Renal pelvis (tissue), 4 donors: ENCODE data around the gene TIMP1. TPM values are rescaled to one million over a fixed set of nuclear protein-coding genes. Genes with fewer than 3 reads are reported as not detected.

ENCODE experiments used
- DNase-seq: peaks from one replicate; pipeline ENCODE4 v3.0.0-alpha.2; 2013
- polyA plus RNA-seq, 3 donors: library from polyadenylated mRNA; unstranded; fragments of 120-200 nt; gene quantifications; one replicate each; pipeline ENCODE4 v1.2.1, GENCODE V29; 2013; ENCODE audit not compliant: insufficient read length in 3 of 3

The TIMP1 gene
- polyA plus RNA-seq, 3 donors, result 66.9 to 103 (median 72.7) TPM

DNA sequence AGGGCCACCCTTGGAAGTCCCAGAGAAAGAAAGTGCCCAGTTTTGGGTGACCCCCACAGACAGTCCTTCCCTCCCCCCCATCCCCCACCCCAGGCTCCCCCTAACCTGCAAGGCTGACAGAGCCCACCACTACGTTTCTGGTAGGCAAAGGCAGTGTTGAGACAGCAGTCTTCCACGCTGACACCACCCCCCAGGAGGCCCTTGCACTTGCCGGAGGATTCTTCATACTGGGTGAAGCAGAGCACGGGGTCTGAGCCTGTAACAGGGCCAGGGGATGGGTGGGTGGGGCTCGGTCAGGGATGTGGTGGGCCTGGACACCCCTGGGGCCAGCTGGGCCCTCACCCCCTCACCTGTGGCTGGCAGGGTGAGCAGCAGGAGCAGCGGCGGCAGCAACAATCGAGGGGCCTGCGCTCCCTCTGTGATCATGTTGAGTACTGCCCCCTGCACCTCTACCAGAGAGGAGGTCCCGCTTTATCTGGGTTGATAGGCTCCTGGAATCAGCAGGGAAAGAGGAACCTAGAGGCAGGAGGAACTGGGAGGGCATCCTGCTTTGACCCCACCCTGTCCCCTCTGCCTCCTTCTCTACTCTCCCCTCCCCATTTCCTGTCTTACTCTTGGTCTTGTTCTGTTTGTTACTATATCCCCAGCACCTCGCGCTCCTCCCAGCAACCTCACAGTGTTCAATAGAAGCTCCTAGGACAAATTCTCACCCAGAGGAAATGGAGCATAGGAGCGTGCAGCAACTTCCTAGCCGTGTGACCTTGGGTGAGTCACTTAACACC, 47.4 kb downstream of the TIMP1 start, which contains the start of gene CFP:
CFP (minus strand) TSS at position 512 of the 782 bp plus-strand sequence; CDS start at position 426, 86 bp downstream.
- DNase-seq, result no peak

GRCh38 chrX:47631676-47632075, 49.4 kb downstream of the TIMP1 start:
- DNase-seq, result no peak

DNA sequence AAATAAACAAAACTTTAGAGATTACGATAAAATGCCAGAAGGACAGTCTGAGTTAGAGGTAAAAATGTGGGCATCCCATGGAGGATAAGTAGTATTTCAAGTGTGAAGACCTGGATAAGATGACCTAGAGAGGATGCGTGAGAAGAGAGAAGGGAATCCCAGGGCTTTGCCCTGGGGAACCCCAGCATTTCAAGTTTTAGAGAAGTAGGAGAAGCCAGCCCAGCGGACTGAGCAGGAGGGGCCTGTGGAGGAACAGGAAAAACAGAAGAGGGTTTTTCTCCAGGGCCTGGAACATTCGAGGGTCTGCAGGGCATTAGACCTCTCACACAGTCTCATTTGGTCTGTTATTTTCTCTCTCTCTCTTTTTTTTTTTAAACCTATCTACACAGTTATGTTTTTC, 50.4 kb downstream of the TIMP1 start:
- DNase-seq, result no peak

DNA sequence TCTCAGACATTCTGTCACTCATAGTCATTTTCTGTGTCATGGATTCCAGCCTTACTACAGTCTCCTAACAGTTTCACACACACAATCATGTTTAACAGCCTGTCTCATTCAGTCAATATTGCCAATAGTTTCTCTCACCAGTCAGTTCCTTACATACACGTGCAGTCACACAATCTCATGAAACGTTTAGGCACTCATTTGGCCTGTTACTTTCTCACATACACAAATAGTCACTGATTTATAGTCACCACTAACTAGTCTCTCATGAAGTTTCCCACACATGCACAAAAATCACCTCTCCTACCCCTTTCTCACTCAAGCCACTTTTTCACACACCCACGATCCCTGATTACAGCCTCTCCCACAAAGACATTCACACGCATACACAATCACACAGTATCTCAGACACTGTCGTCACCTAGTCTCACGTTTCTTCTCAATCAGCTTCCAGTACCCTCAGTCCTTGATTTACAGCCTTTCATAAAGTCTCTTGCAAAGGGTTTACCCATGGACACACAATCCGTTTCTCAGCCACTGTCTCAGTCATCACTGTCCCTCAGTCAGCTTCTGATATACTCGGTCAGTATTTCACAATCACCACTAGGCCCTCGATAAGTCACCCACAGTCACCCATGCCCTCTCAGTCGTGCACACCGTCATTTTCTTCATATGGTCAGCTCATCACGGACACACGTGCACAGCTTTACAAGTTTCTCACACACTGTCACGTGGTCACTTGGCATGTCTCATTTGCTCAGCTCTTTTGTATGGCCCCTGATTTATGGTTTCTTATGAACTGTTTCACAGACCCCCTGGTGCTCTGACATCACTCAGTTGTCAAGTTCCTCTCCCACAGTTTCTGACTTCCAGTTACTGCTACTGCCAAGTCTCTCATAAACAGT, 51.7 kb downstream of the TIMP1 start:
- no peak for DNase-seq

- no peak for DNase-seq
These were observed 52.8 kb downstream of the TIMP1 start for GRCh38 chrX:47634871-47635575.

Other genes starting within 250 kb of the TIMP1 start
- 1 to 10 TPM in 2 of 3 donors, under 1 TPM in 1; 0.87 to 1.5 (median 1.1) TPM for gene ZNF157, start 211.9 kb upstream of the TIMP1 start, polyA plus RNA-seq
- 10 to 100 TPM; 11.2 to 13.0 (median 12.8) TPM for gene ZNF41, start 99.2 kb upstream of the TIMP1 start, polyA plus RNA-seq
- gene ARAF, start 21.2 kb upstream of the TIMP1 start, polyA plus RNA-seq, result 10 to 100 TPM; 67.2 to 77.1 (median 68.7) TPM
- 1 to 10 TPM; 4.4 to 7.4 (median 5.4) TPM for gene SYN1, start 37.4 kb downstream of the TIMP1 start, polyA plus RNA-seq
- gene CFP, start 47.5 kb downstream of the TIMP1 start, polyA plus RNA-seq, result 1 to 10 TPM; 1.7 to 3.2 (median 2.6) TPM
- gene ELK1, start 68.1 kb downstream of the TIMP1 start, polyA plus RNA-seq, result 10 to 100 TPM; 30.3 to 34.1 (median 32.7) TPM
- 100 to 1,000 TPM; 106 to 117 (median 113) TPM for gene UXT, start 76.7 kb downstream of the TIMP1 start, polyA plus RNA-seq